Gastrocnemius medialis (tissue), 4 donors: ENCODE data around the gene NUDT4.

Experiments
- POLR2A ChIP-seq, 2 donors: fragments of 450-650 bp; IDR thresholded peaks; one replicate each; pipeline ENCODE4 v1.6.1; 2017; ENCODE audit warnings: antibody characterized with exemption in 2 of 2, mild to moderate bottlenecking in 2 of 2, moderate library complexity in 2 of 2
- TF ChIP-seq, protein P1 (sequence below), 5 experiments: fragments of 450-650 bp in 3 of 5; fragments of 200-600 bp in 2 of 5; sonication (generic) in 2 of 5; IDR thresholded peaks in 4 of 5; conservative IDR thresholded peaks in 1 of 5; 1 replicate in 4 of 5; 2 replicates in 1 of 5; pipeline ENCODE4 v1.5.1; 2016 to 2019; ENCODE audit warnings: antibody characterized with exemption in 5 of 5, mild to moderate bottlenecking in 3 of 5, moderate library complexity in 3 of 5

- TF ChIP-seq, protein P1, sequence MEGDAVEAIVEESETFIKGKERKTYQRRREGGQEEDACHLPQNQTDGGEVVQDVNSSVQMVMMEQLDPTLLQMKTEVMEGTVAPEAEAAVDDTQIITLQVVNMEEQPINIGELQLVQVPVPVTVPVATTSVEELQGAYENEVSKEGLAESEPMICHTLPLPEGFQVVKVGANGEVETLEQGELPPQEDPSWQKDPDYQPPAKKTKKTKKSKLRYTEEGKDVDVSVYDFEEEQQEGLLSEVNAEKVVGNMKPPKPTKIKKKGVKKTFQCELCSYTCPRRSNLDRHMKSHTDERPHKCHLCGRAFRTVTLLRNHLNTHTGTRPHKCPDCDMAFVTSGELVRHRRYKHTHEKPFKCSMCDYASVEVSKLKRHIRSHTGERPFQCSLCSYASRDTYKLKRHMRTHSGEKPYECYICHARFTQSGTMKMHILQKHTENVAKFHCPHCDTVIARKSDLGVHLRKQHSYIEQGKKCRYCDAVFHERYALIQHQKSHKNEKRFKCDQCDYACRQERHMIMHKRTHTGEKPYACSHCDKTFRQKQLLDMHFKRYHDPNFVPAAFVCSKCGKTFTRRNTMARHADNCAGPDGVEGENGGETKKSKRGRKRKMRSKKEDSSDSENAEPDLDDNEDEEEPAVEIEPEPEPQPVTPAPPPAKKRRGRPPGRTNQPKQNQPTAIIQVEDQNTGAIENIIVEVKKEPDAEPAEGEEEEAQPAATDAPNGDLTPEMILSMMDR (IDR thresholded peaks at IDR 0.05 in 4 of 5, conservative IDR thresholded peaks at IDR 0.05 in 1 of 5), result no peak
- no peak for TF ChIP-seq POLR2A (IDR thresholded peaks at IDR 0.05)
Observed at GRCh38 chr12:93408813-93409212, 31.1 kb downstream of the NUDT4 start.
